HG02973 (cell line): Measurements from ENCODE around the gene ATP1A3.

ENCODE experiments used
- ATAC-seq: cut with Tn5 transposase; IDR thresholded peaks from one replicate; pipeline ENCODE4 v1.9.1; 2021; ENCODE audit warnings: moderate library complexity; ENCODE audit not compliant: unreplicated experiment

The ATP1A3 gene

GRCh38 chr19:41930322-41930722, 63.7 kb downstream of the ATP1A3 start:
- ATAC-seq = no peak

DNA sequence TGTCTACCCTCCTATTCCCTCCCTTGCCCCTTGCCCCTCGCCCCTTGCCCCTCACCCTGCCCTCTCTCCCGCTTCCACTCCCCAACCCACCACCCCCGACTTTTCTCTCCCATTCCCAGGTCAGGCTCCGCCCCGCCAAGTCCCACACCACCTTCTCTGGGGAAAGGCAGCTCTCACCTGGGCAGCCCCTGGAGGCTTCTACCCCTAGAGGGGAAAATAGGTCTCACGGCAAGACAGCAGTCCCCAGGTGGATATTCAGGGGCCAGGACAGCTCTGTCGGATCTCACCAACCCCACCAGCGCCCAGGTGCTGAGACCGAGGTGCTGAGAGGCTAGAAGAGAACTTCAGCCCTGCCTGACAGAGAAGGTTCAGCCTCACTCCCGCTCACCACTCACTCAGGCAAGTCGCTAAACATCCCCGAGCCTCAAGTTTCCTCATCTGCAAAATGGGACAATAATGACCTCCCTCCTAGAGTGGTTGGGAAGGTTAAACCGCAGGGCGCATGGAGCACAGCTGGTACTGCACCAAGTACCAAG, 64.4 kb downstream of the ATP1A3 start:
- ATAC-seq = no peak

DNA sequence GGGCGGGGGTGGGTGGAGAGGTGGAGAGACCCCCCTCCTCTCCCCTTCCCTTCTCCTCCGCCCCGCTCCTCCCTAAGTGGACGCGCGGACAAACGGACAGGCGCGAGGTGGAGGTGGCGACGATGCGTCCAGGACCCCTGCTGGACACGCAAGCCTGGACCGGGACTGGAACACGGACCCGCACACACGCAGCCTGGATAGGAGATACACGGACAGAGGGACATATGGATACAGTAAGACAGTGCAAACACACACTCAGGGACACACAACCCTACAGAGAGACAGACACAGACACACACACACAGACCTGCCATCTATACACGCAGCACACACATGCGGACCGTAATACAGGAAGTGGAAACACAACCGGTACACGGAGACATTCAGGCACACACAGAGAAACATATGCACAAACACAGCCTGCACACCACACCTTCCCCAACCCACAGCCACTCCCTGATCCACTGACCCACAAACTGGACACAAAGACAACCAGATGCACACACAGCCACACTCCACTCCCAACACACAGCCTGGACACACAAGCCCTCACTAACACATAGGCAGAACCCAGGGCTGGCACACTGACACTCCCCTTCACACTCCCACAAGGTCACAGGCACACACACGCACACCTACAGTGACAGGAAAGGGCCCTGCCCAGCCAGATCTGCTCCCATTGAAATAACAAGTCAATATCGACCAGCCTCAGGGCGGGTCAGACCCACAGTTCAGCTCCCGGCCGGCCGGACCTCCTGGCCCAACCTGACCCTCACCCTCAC, 65.1 kb downstream of the ATP1A3 start:
- no peak for ATAC-seq

GRCh38 chr19:41928221-41928683, 65.8 kb downstream of the ATP1A3 start, which contains the start of gene ERFL:
ERFL (minus strand) TSS chr19:41928449; CDS start chr19:41912919, 15,530 bp downstream.
- ATAC-seq = no peak

DNA sequence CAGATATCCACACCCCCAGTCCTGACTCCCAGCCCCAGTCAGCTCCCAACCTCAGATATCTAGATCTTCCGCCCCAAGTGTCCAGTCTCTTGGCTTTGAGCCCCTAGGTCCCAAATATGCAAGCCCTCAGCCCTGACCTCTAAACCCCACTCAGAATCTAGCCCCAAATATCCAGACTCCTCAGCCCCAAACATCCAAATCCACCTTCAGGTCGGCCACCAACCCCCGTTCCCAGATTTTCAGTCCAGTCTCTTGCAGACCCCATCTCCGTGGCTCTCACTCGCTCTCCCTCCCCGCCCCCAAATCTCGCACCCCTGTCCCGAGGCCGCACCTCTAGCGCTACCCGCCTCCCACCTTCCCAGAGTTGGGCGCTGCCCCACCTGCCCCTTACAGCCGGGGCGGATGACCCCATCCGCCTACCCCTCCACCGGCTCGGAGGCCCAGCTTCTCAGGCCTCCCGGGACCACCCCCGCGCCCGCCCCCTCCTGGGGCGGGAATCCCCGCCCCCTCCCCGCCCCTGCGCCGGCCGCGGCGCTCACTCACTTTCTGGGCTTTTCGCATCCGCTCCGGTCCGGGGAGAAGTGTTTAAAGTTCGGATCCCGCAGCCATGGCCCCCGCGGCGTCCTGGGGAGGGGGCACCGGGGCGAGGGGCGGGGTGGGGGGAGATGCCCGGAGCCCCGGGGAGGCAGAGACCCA, 66.4 kb downstream of the ATP1A3 start:
- ATAC-seq = no peak

- ATAC-seq = no peak
These were observed 67.1 kb downstream of the ATP1A3 start for GRCh38 chr19:41926763-41927496.

GRCh38 chr19:41926028-41926762, 67.8 kb downstream of the ATP1A3 start:
- ATAC-seq = no peak

- ATAC-seq = no peak
These were observed 68.6 kb downstream of the ATP1A3 start for GRCh38 chr19:41925208-41926003.

DNA sequence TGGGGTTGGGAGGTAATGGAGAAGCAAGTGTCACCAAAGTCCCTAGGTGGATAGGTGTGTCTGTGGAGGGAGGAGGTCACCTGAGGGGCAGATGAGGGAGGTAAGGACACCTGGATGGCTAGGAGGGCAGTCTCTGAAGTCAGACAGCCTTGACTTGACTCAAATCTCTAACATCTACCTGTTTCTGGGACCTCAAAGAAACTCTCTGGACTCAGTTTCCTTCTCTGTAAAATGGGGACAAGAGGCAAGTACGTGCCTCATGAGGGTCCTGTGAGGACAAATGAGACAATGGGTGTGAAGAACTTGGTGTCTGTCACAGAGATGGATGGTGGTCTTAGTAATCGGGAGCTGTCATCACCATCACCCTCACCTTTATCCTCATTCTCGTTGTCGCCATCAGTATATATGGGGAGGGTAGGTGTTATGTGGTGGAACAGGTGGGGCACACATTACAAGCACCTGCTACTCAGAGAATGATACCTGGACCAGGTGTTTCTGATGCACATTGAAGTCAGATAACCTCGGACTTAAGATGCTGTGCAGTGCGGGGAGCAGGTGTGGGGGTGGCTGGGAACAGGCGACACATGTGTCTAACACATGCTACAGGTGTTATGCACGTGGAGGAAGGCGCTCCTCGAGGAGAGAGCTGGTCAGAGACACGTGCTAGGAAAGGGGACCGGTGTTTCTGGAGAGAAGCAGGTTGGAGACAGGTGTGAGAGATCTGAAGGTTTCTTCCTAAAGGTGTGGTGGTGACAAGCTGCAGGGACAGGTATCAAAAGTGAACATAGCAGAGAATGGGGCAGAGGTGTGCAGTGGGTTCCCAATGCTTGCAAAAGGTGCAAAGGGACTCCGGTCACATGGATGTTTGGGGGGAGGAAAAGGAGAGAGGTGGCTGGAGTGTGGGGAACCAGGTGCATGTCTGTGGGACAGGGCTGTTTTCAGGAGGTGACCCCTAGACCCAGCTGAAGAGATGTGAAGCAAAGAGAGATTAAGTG, 69.6 kb downstream of the ATP1A3 start:
- ATAC-seq = no peak

DNA sequence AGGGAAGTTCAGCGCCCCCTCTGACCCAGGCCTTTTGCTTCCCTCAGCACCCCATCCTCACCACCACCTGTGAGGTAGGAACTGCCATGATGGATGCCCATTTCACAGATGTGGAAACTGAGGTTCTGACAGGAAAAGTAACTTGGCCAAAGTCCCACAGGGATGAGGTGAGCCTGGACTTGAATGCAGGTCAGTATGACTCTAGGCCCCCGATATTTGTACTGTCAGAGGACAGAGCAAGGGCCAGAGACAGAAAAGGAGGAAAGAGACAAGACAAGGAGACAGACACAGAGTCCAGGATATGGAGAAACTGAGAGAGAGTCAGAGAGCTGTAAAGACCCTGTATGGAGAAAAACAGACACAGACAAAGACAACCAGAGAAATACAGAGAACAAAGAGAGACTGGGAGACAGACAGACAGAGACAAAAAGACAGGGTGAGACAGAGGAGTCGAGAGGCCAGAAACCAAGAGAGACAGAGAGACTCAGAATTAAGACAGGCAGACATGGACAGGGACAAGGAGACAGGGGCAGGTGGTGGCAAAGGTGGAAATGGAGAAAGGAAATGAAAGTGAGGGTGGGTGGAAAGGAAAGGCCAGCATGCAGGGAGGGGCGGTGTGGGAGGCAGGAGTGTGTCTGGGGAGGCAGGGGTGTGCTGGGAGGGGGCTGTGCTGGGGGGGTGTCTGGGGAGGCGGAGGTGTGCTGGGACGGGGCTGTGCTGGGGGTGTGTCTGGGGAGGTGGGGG, 70.8 kb downstream of the ATP1A3 start:
- ATAC-seq = no peak

DNA sequence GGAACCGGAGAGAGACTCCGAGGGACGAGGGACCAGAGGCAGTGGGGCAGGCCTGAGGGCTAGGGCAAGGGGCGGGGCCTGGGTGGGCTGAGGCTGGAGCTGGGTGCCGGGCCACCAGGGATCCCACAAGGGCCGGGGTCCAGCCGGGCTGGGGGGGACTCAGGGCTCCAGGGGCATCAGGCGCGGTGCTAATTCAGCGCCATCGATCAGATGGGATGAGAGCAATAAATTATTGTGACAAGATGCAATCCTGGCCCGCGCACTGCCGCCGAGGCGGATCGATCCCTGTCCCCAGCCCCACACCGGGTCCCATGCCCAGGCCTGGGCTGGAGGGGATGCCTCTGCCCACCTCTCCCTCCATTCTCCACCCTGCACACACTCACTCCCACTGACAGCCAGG, 71.4 kb downstream of the ATP1A3 start:
- ATAC-seq = no peak

- no peak for ATAC-seq
These were observed 72.2 kb downstream of the ATP1A3 start for GRCh38 chr19:41921577-41922576.

GRCh38 chr19:41920882-41921576, 73.0 kb downstream of the ATP1A3 start:
- no peak for ATAC-seq

- ATAC-seq = no peak
These were observed 73.9 kb downstream of the ATP1A3 start for GRCh38 chr19:41919948-41920712.

GRCh38 chr19:41918653-41919244, 75.3 kb downstream of the ATP1A3 start:
- no peak for ATAC-seq
